CD4-positive, alpha-beta T cell (primary cell): ENCODE measurements around the gene SEMA4D. TPM values are rescaled to one million over a fixed set of nuclear protein-coding genes. Genes with fewer than 3 reads are reported as not detected.

Experiments
- ATAC-seq: fragments of 200-7000 bp; cut with Tn5 transposase; one replicate; pipeline ENCODE4 v1.10.0; 2022; ENCODE audit warnings: mild to moderate bottlenecking; ENCODE audit not compliant: poor library complexity
- CTCF ChIA-PET: fragments of 350-600 bp; sonication (Branson Sonifier 250); formaldehyde crosslinking; loops from one replicate; lab custom pipeline; 2021; ENCODE audit warnings: antibody characterized with exemption, inconsistent platforms; lab: Charles Lee
- POLR2A ChIA-PET: fragments of 350-600 bp; sonication (Branson Sonifier 250); formaldehyde crosslinking; loops from one replicate; lab custom pipeline; 2021; ENCODE audit warnings: antibody characterized with exemption, inconsistent platforms; lab: Charles Lee
- DNase-seq, 14 experiments: peaks; one replicate each; pipeline ENCODE4 v3.0.0-alpha.2; 2013 to 2020; ENCODE audit warnings: mixed read lengths in 2 of 14
- H3K27ac ChIP-seq, 2 donors: one replicate each; pipeline versions ENCODE4 v1.5.1 to v1.7.0; 2013; ENCODE audit warnings: low read length in 2 of 2, low read depth in 1 of 2, mild to moderate bottlenecking in 1 of 2
- H3K27me3 ChIP-seq, 2 experiments: 1 replicate in 1 of 2; 2 replicates in 1 of 2; pipeline versions ENCODE4 v1.6.1 to v1.7.0; 2013; ENCODE audit warnings: low read length in 2 of 2, control low read depth in 1 of 2, mild to moderate bottlenecking in 1 of 2, moderate library complexity in 1 of 2; ENCODE audit not compliant: insufficient read depth in 2 of 2, control insufficient read depth in 1 of 2
- H3K36me3 ChIP-seq: one replicate; pipeline ENCODE4 v1.6.1; 2013; ENCODE audit warnings: low read length, control low read depth; ENCODE audit not compliant: insufficient read depth
- H3K4me1 ChIP-seq: one replicate; pipeline ENCODE4 v1.6.1; 2013; ENCODE audit warnings: low read length, control low read depth; ENCODE audit not compliant: insufficient read depth
- H3K4me3 ChIP-seq: one replicate; pipeline ENCODE4 v1.5.1; 2013; ENCODE audit warnings: mild to moderate bottlenecking, low read length, moderate library complexity
- H3K9me3 ChIP-seq, 2 experiments: 1 replicate in 1 of 2; 2 replicates in 1 of 2; pipeline versions ENCODE4 v1.6.1 to v1.7.0; 2013; ENCODE audit warnings: low read length in 2 of 2, mild to moderate bottlenecking in 2 of 2, control low read depth in 1 of 2, moderate library complexity in 1 of 2; ENCODE audit not compliant: control insufficient read depth in 1 of 2, insufficient read depth in 1 of 2
- H3K27ac Mint-ChIP-seq: one replicate; pipeline ENCODE4 v1.8.0; 2020; ENCODE audit warnings: mixed read lengths
- H3K27me3 Mint-ChIP-seq: one replicate; pipeline ENCODE4 v1.8.0; 2021; ENCODE audit warnings: mixed read lengths
- H3K36me3 Mint-ChIP-seq: one replicate; pipeline ENCODE4 v1.8.0; 2021; ENCODE audit warnings: low read depth, mixed read lengths
- H3K4me1 Mint-ChIP-seq: one replicate; pipeline ENCODE4 v1.8.0; 2021; ENCODE audit warnings: low read depth, mixed read lengths
- H3K4me3 Mint-ChIP-seq: one replicate; pipeline ENCODE4 v1.8.0; 2020; ENCODE audit warnings: mild to moderate bottlenecking, mixed read lengths
- H3K9me3 Mint-ChIP-seq: one replicate; pipeline ENCODE4 v1.8.0; 2020; ENCODE audit warnings: mixed read lengths
- CTCF ChIP-seq: fragments of 200-600 bp; IDR thresholded peaks from one replicate; pipeline ENCODE4 v1.8.0; 2022; ENCODE audit warnings: antibody characterized with exemption, mild to moderate bottlenecking
- intact Hi-C, 2 experiments: fragments of 100-400 bp; cut with DNase I in 1 of 2; cut with micrococcal nuclease in 1 of 2; formaldehyde crosslinking; loops; one replicate each; pipeline versions ENCODE4 v1.15.1 to v1.9.0; 2023 to 2025; cut with DNase I, micrococcal nuclease
- total RNA-seq, 174 experiments: library from RNA in 2 of 174; stranded (reverse) in 2 of 174; gene quantifications; one replicate each; pipeline ENCODE4 v1.2.3 and lab custom pipeline; 2021 to 2026

The SEMA4D gene
- total RNA-seq, 2 experiments from 2014 or later: 399 to 430 TPM

- Histone ChIP-seq H3K27me3 (no peaks in the 10 kb centered on the region), H3K36me3 (peaks cover 91% of the 10 kb centered on the region), H3K4me1 (peaks cover 51% of the 10 kb centered on the region), H3K27ac (peak overlapping the region in 1 of 2 donors; percentile 52), H3K9me3 (no peaks in the 10 kb centered on the region), H3K4me3 (no peak overlapping the region)
- CTCF ChIA-PET: interaction anchor here (1.1 to 1.3 kb wide), 2 partner anchors 29 to 168 kb away, joined by 4 to 11 read pairs; no protein-coding TSS in a partner anchor
- Mint-ChIP-seq H3K27ac (peak overlapping the region; percentile 83), H3K27me3 (no peaks in the 10 kb centered on the region), H3K4me3 (no peak overlapping the region), H3K9me3 (no peaks in the 10 kb centered on the region), H3K4me1 (peaks cover 38% of the 10 kb centered on the region), H3K36me3 (peaks cover 96% of the 10 kb centered on the region)
- no peak for TF ChIP-seq CTCF
- intact Hi-C loops: no loop called here
- ATAC-seq: no peak
- POLR2A ChIA-PET: interaction anchor here (1.5 kb wide), 1 partner anchor 62 kb away, joined by 4 read pairs; the partner anchor contains the start of gene SECISBP2
- no peak for DNase-seq
Measured at GRCh38 chr9:89380437-89381307, 117.2 kb downstream of the SEMA4D start.

- Mint-ChIP-seq H3K4me3 (peak overlapping the region; percentile 0), H3K4me1 (peaks cover 42% of the 10 kb centered on the region), H3K9me3 (no peaks in the 10 kb centered on the region), H3K27ac (peak overlapping the region; percentile 83), H3K27me3 (no peaks in the 10 kb centered on the region), H3K36me3 (peaks cover 92% of the 10 kb centered on the region)
- peak; percentile 77 for ATAC-seq
- POLR2A ChIA-PET: interaction anchor here (1.0 to 1.5 kb wide), 2 partner anchors 61 to 77 kb away, joined by 3 to 4 read pairs; partner anchors contain the start of gene SECISBP2
- peaks cover 62% of the 10 kb centered on the region for H3K4me1 ChIP-seq
- peak in 4 of 14 experiments; percentile 15 to 69 (median 44) for DNase-seq
- no peaks in the 10 kb centered on the region for H3K9me3 ChIP-seq
- H3K4me3 ChIP-seq: no peak overlapping the region
- no peaks in the 10 kb centered on the region for H3K27me3 ChIP-seq
- H3K27ac ChIP-seq: peak overlapping the region; percentile 8 to 32
- peaks cover 81% of the 10 kb centered on the region for H3K36me3 ChIP-seq
- CTCF ChIA-PET: interaction anchor here (1.0 to 1.3 kb wide), 4 partner anchors 20 to 169 kb away, joined by 3 to 11 read pairs (median 4); no protein-coding TSS in a partner anchor
- no peak for TF ChIP-seq CTCF
- intact Hi-C loops: loop anchor here (1.0 to 2.0 kb wide), 2 partner anchors 169 to 170 kb away; no protein-coding TSS in a partner anchor
Measured at GRCh38 chr9:89379508-89380115, 118.3 kb downstream of the SEMA4D start.

- Mint-ChIP-seq H3K27me3 (no peaks in the 10 kb centered on the region), H3K27ac (peak overlapping the region; percentile 83), H3K9me3 (no peaks in the 10 kb centered on the region), H3K4me1 (peaks cover 42% of the 10 kb centered on the region), H3K36me3 (peaks cover 86% of the 10 kb centered on the region), H3K4me3 (no peak overlapping the region)
- H3K27me3 ChIP-seq: no peaks in the 10 kb centered on the region
- H3K36me3 ChIP-seq: peaks cover 77% of the 10 kb centered on the region
- peak overlapping the region in 1 of 2 donors; percentile 8 for H3K27ac ChIP-seq
- H3K4me1 ChIP-seq: peaks cover 67% of the 10 kb centered on the region
- no peak overlapping the region for H3K4me3 ChIP-seq
- ChIA-PET CTCF (interaction anchor here (0.8 to 1.3 kb wide), 4 partner anchors 20 to 170 kb away, joined by 3 to 4 read pairs (median 4); no protein-coding TSS in a partner anchor), POLR2A (interaction anchor here (0.8 kb wide), 1 partner anchor 143 kb away, joined by 3 read pairs; no protein-coding TSS in a partner anchor)
- no peak for TF ChIP-seq CTCF
- DNase-seq: no peak
- H3K9me3 ChIP-seq: no peaks in the 10 kb centered on the region
- intact Hi-C loops: loop anchor here (1.0 to 2.0 kb wide), 2 partner anchors 170 kb away; no protein-coding TSS in a partner anchor
- no peak for ATAC-seq
Measured at GRCh38 chr9:89379031-89379430, 118.9 kb downstream of the SEMA4D start.
